Stimulated activated naive B cell treated with anti-CD40 and anti-IgM and Interleukin-4, amounts not matched to agents 10 μg/mL and 1 μg/mL and 100 μg/mL, for 72 hours (primary cell): ENCODE data around the gene LRP8.

ENCODE experiments used
- ATAC-seq, 2 donors: fragments of 150-1000 bp; cut with Tn5 transposase; replicated peaks; 2 replicates each; pipeline ENCODE4 v1.10.0; 2021; ENCODE audit warnings: moderate library complexity in 1 of 2
- DNase-seq: peaks from one replicate; pipeline ENCODE4 v3.0.0; 2021
- H3K27ac Mint-ChIP-seq: one replicate; pipeline ENCODE4 v1.8.0; 2022; ENCODE audit warnings: mild to moderate bottlenecking, mixed read lengths
- H3K27me3 Mint-ChIP-seq, 2 donors: one replicate each; pipeline ENCODE4 v1.8.0; 2022; ENCODE audit warnings: mixed read lengths in 2 of 2
- H3K36me3 Mint-ChIP-seq, 2 donors: one replicate each; pipeline ENCODE4 v1.8.0; 2022; ENCODE audit warnings: mixed read lengths in 2 of 2, mild to moderate bottlenecking in 1 of 2
- H3K4me1 Mint-ChIP-seq, 2 donors: one replicate each; pipeline ENCODE4 v1.8.0; 2022; ENCODE audit warnings: mixed read lengths in 2 of 2, mild to moderate bottlenecking in 1 of 2
- H3K4me3 Mint-ChIP-seq, 2 donors: one replicate each; pipeline ENCODE4 v1.8.0; 2022; ENCODE audit warnings: mild to moderate bottlenecking in 2 of 2, mixed read lengths in 2 of 2, moderate library complexity in 1 of 2
- H3K9me3 Mint-ChIP-seq, 2 donors: one replicate each; pipeline ENCODE4 v1.8.0; 2022; ENCODE audit warnings: mixed read lengths in 2 of 2, mild to moderate bottlenecking in 1 of 2

The LRP8 gene

GRCh38 chr1:53305650-53306049 lies 22.2 kb downstream of the LRP8 start:
- no peak for DNase-seq
- peak overlapping the region; percentile 75 for H3K27ac Mint-ChIP-seq
- no peaks in the 10 kb centered on the region for H3K27me3 Mint-ChIP-seq
- peak overlapping the region in 1 of 2 donors; percentile 30 for H3K4me3 Mint-ChIP-seq
- H3K4me1 Mint-ChIP-seq, result peaks cover 31 to 44% of the 10 kb centered on the region in 2 donors
- no peak for ATAC-seq
- H3K36me3 Mint-ChIP-seq, result peaks cover 45 to 63% of the 10 kb centered on the region in 2 donors
- H3K9me3 Mint-ChIP-seq, result no peaks in the 10 kb centered on the region

GRCh38 chr1:53304527-53304926 lies 23.3 kb downstream of the LRP8 start:
- H3K4me3 Mint-ChIP-seq, result no peak overlapping the region
- no peaks in the 10 kb centered on the region for H3K9me3 Mint-ChIP-seq
- peaks cover 23 to 39% of the 10 kb centered on the region in 2 donors for H3K4me1 Mint-ChIP-seq
- no peak for ATAC-seq
- no peaks in the 10 kb centered on the region for H3K27me3 Mint-ChIP-seq
- peaks cover 42 to 56% of the 10 kb centered on the region in 2 donors for H3K36me3 Mint-ChIP-seq
- H3K27ac Mint-ChIP-seq, result peak overlapping the region; percentile 27
- DNase-seq, result no peak

- Mint-ChIP-seq H3K27me3 (no peaks in the 10 kb centered on the region), H3K36me3 (peaks cover 37 to 50% of the 10 kb centered on the region in 2 donors), H3K27ac (no peak overlapping the region), H3K4me1 (peaks cover 19 to 34% of the 10 kb centered on the region in 2 donors), H3K9me3 (no peaks in the 10 kb centered on the region), H3K4me3 (no peak overlapping the region)
- DNase-seq (no peak), ATAC-seq (no peak)
Observed at GRCh38 chr1:53303726-53304515, 23.9 kb downstream of the LRP8 start.

- no peaks in the 10 kb centered on the region for H3K9me3 Mint-ChIP-seq
- peaks cover 35 to 49% of the 10 kb centered on the region in 2 donors for H3K36me3 Mint-ChIP-seq
- no peaks in the 10 kb centered on the region for H3K27me3 Mint-ChIP-seq
- peaks cover 19 to 39% of the 10 kb centered on the region in 2 donors for H3K4me1 Mint-ChIP-seq
- ATAC-seq (no peak), DNase-seq (no peak)
- no peak overlapping the region for H3K4me3 Mint-ChIP-seq
- H3K27ac Mint-ChIP-seq, result no peak overlapping the region
Observed at GRCh38 chr1:53303243-53303642, 24.6 kb downstream of the LRP8 start.

- Mint-ChIP-seq H3K4me3 (no peak overlapping the region), H3K27me3 (no peaks in the 10 kb centered on the region), H3K27ac (peak overlapping the region; percentile 5), H3K4me1 (peaks cover 20 to 57% of the 10 kb centered on the region in 2 donors), H3K36me3 (peaks cover 24 to 46% of the 10 kb centered on the region in 2 donors), H3K9me3 (no peaks in the 10 kb centered on the region)
- no peak for DNase-seq
- no peak for ATAC-seq
Observed at GRCh38 chr1:53299233-53299632, 28.6 kb downstream of the LRP8 start.

GRCh38 chr1:53298045-53298637 lies 29.7 kb downstream of the LRP8 start:
- Mint-ChIP-seq H3K9me3 (no peaks in the 10 kb centered on the region), H3K27me3 (no peaks in the 10 kb centered on the region), H3K4me1 (peaks cover 28 to 63% of the 10 kb centered on the region in 2 donors), H3K36me3 (peaks cover 21 to 39% of the 10 kb centered on the region in 2 donors), H3K27ac (peak overlapping the region; percentile 75), H3K4me3 (no peak overlapping the region)
- DNase-seq, result no peak
- no peak for ATAC-seq

GRCh38 chr1:53297195-53297594 lies 30.7 kb downstream of the LRP8 start:
- H3K4me3 Mint-ChIP-seq, result no peak overlapping the region
- DNase-seq (no peak), ATAC-seq (no peak)
- H3K27me3 Mint-ChIP-seq, result no peaks in the 10 kb centered on the region
- no peaks in the 10 kb centered on the region for H3K9me3 Mint-ChIP-seq
- H3K27ac Mint-ChIP-seq, result no peak overlapping the region
- H3K4me1 Mint-ChIP-seq, result peaks cover 38 to 72% of the 10 kb centered on the region in 2 donors
- H3K36me3 Mint-ChIP-seq, result peaks cover 24 to 41% of the 10 kb centered on the region in 2 donors

GRCh38 chr1:53296117-53296749 lies 31.6 kb downstream of the LRP8 start:
- ATAC-seq (peak; percentile 76), DNase-seq (peak; percentile 41)
- Mint-ChIP-seq H3K9me3 (no peaks in the 10 kb centered on the region), H3K4me1 (peaks cover 44 to 79% of the 10 kb centered on the region in 2 donors), H3K4me3 (peak overlapping the region; percentile 2 to 46), H3K36me3 (peaks cover 29 to 39% of the 10 kb centered on the region in 2 donors), H3K27ac (peak overlapping the region; percentile 89), H3K27me3 (no peaks in the 10 kb centered on the region)

- Mint-ChIP-seq H3K4me1 (peaks cover 45 to 81% of the 10 kb centered on the region in 2 donors), H3K27ac (peak overlapping the region; percentile 89), H3K36me3 (peaks cover 28 to 39% of the 10 kb centered on the region in 2 donors), H3K9me3 (no peaks in the 10 kb centered on the region), H3K4me3 (peak overlapping the region; percentile 2 to 46), H3K27me3 (no peaks in the 10 kb centered on the region)
- DNase-seq, result no peak
- peak; percentile 15 to 16 for ATAC-seq
Observed at GRCh38 chr1:53295726-53296116, 32.1 kb downstream of the LRP8 start.

- no peak overlapping the region for H3K27ac Mint-ChIP-seq
- ATAC-seq (no peak), DNase-seq (no peak)
- no peaks in the 10 kb centered on the region for H3K27me3 Mint-ChIP-seq
- peaks cover 45 to 84% of the 10 kb centered on the region in 2 donors for H3K4me1 Mint-ChIP-seq
- peaks cover 32 to 39% of the 10 kb centered on the region in 2 donors for H3K36me3 Mint-ChIP-seq
- no peaks in the 10 kb centered on the region for H3K9me3 Mint-ChIP-seq
- peak overlapping the region in 1 of 2 donors; percentile 76 for H3K4me3 Mint-ChIP-seq
Observed at GRCh38 chr1:53295295-53295694, 32.6 kb downstream of the LRP8 start.

GRCh38 chr1:53294567-53294966 lies 33.3 kb downstream of the LRP8 start:
- Mint-ChIP-seq H3K27ac (peak overlapping the region; percentile 92), H3K4me1 (peaks cover 43 to 85% of the 10 kb centered on the region in 2 donors), H3K9me3 (no peaks in the 10 kb centered on the region), H3K36me3 (peaks cover 31 to 44% of the 10 kb centered on the region in 2 donors), H3K27me3 (no peaks in the 10 kb centered on the region), H3K4me3 (no peak overlapping the region)
- ATAC-seq (no peak), DNase-seq (no peak)

- no peaks in the 10 kb centered on the region for H3K9me3 Mint-ChIP-seq
- no peak for ATAC-seq
- peak overlapping the region; percentile 71 for H3K27ac Mint-ChIP-seq
- peak overlapping the region in 1 of 2 donors; percentile 17 for H3K4me3 Mint-ChIP-seq
- H3K27me3 Mint-ChIP-seq, result no peaks in the 10 kb centered on the region
- DNase-seq, result no peak
- peaks cover 43 to 85% of the 10 kb centered on the region in 2 donors for H3K4me1 Mint-ChIP-seq
- H3K36me3 Mint-ChIP-seq, result peaks cover 31 to 47% of the 10 kb centered on the region in 2 donors
Observed at GRCh38 chr1:53294061-53294460, 33.8 kb downstream of the LRP8 start.

GRCh38 chr1:53293123-53293522 lies 34.7 kb downstream of the LRP8 start:
- DNase-seq, result no peak
- H3K27ac Mint-ChIP-seq, result peak overlapping the region; percentile 88
- H3K4me1 Mint-ChIP-seq, result peaks cover 43 to 76% of the 10 kb centered on the region in 2 donors
- peak; percentile 1 to 5 for ATAC-seq
- H3K27me3 Mint-ChIP-seq, result no peaks in the 10 kb centered on the region
- H3K4me3 Mint-ChIP-seq, result peak overlapping the region in 1 of 2 donors; percentile 58
- H3K9me3 Mint-ChIP-seq, result no peaks in the 10 kb centered on the region
- peaks cover 28 to 52% of the 10 kb centered on the region in 2 donors for H3K36me3 Mint-ChIP-seq

- Mint-ChIP-seq H3K4me3 (peak overlapping the region; percentile 58 to 72), H3K27ac (peak overlapping the region; percentile 88)
- peak; percentile 82 to 84 for ATAC-seq
Observed at GRCh38 chr1:53292690-53293089, 35.2 kb downstream of the LRP8 start.

More at GRCh38 chr1:53292690-53293089, 35.2 kb downstream of the LRP8 start:
- Mint-ChIP-seq H3K27me3 (no peaks in the 10 kb centered on the region), H3K4me1 (peaks cover 43 to 72% of the 10 kb centered on the region in 2 donors), H3K36me3 (peaks cover 26 to 52% of the 10 kb centered on the region in 2 donors), H3K9me3 (no peaks in the 10 kb centered on the region)
- peak; percentile 60 for DNase-seq
